ENCODE data around the gene SND1.

- TF ChIP-seq, protein P1, sequence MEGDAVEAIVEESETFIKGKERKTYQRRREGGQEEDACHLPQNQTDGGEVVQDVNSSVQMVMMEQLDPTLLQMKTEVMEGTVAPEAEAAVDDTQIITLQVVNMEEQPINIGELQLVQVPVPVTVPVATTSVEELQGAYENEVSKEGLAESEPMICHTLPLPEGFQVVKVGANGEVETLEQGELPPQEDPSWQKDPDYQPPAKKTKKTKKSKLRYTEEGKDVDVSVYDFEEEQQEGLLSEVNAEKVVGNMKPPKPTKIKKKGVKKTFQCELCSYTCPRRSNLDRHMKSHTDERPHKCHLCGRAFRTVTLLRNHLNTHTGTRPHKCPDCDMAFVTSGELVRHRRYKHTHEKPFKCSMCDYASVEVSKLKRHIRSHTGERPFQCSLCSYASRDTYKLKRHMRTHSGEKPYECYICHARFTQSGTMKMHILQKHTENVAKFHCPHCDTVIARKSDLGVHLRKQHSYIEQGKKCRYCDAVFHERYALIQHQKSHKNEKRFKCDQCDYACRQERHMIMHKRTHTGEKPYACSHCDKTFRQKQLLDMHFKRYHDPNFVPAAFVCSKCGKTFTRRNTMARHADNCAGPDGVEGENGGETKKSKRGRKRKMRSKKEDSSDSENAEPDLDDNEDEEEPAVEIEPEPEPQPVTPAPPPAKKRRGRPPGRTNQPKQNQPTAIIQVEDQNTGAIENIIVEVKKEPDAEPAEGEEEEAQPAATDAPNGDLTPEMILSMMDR (IDR thresholded peaks at IDR 0.05), result no peak
- no peak for TF ChIP-seq POLR2AphosphoS5 (IDR thresholded peaks at IDR 0.05)
- no peak for TF ChIP-seq POLR2A (IDR thresholded peaks at IDR 0.05)
These were observed 368.2 kb downstream of the SND1 start for GRCh38 chr7:128020159-128020558.

Measured in breast epithelium (tissue), 3 donors.